Renal pelvis (tissue), 4 donors: ENCODE data around the gene HAPLN3. TPM values are rescaled to one million over a fixed set of nuclear protein-coding genes. Genes with fewer than 3 reads are reported as not detected.

Source experiments
- DNase-seq: peaks from one replicate; pipeline ENCODE4 v3.0.0-alpha.2; 2013
- polyA plus RNA-seq, 3 donors: library from polyadenylated mRNA; unstranded; fragments of 120-200 nt; gene quantifications; one replicate each; pipeline ENCODE4 v1.2.1, GENCODE V29; 2013; ENCODE audit not compliant: insufficient read length in 3 of 3

Gene HAPLN3
- polyA plus RNA-seq, 3 donors, result 3.5 to 6.0 (median 5.4) TPM

GRCh38 chr15:88833731-88834100 lies 61.6 kb downstream of the HAPLN3 start:
- DNase-seq, result no peak

- no peak for DNase-seq
These were observed 62.3 kb downstream of the HAPLN3 start for GRCh38 chr15:88832820-88833730.

- no peak for DNase-seq
These were observed 65.3 kb downstream of the HAPLN3 start for GRCh38 chr15:88830016-88830415.

- DNase-seq, result no peak
These were observed 66.6 kb downstream of the HAPLN3 start for GRCh38 chr15:88828791-88829190.

Other genes starting within 250 kb of the HAPLN3 start
- gene ACAN, start 92.1 kb downstream of the HAPLN3 start, polyA plus RNA-seq, result 1 to 10 TPM; 2.3 to 3.0 (median 2.7) TPM
- gene MFGE8, start 17.8 kb upstream of the HAPLN3 start, polyA plus RNA-seq, result 100 to 1,000 TPM in 2 of 3 donors, 10 to 100 TPM in 1; 90.8 to 130 (median 110) TPM
- gene ABHD2, start 192.9 kb upstream of the HAPLN3 start, polyA plus RNA-seq, result 10 to 100 TPM; 26.5 to 31.7 (median 29.0) TPM